SIG-M5 (cell line): ENCODE measurements around the gene CST8.
"Not testable (repeated sequence)": the region's sequence is repeated elsewhere in the genome, so short reads cannot be mapped to it uniquely, and the experiment has no call there.

Experiments used
- DNase-seq: peaks from one replicate; lab custom pipeline; 2025; lab: John Stamatoyannopoulos, UW

The CST8 gene, protein sequence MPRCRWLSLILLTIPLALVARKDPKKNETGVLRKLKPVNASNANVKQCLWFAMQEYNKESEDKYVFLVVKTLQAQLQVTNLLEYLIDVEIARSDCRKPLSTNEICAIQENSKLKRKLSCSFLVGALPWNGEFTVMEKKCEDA

DNA sequence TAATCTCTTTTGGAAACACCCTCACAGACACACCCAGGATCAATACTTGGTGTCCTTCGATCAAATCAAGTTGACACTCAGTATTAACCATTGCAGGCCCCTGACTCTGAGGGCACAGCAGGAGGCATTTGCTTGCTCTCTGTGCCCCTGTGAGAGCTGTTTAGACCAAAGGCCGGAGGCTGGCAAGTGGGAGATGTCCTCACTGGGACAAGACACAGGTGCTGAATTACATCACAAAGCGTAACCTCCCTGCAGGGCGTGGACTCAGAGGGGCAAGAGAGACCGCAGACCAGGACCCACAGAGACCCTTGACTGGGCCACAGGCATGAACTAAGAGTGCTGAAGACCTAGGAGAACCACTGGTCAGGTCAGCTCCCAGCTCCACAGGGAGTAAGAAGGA lies at the start of gene CST8:
Gene CST8 (plus strand): TSS at position 301 of the 400 bp plus-strand sequence. CDS start 551 bp downstream, outside the sequence.
- DNase-seq: no peak

DNA sequence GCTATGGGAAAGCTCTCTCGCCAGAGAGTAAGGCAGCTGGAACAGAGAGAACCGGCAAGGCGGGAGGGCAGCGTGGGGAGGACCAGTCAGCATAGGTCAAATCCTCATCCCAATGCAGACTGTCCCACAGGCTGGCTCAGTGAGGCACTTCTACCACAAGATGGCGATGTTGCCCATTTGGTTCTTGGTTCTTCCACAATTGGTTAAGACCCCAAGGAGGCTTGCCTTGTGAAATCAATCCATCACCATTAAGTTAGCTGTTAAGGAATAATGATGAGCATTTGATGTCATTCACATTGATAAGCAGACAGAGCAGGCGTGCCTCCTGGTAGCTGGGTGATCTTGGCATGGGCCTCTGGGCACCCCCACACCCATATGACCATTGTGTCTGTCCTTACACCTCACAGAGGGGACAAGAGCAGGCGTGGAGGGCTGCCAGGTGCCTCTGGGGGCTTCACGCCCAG lies 49.0 kb upstream of the CST8 start:
- DNase-seq: no peak

DNA sequence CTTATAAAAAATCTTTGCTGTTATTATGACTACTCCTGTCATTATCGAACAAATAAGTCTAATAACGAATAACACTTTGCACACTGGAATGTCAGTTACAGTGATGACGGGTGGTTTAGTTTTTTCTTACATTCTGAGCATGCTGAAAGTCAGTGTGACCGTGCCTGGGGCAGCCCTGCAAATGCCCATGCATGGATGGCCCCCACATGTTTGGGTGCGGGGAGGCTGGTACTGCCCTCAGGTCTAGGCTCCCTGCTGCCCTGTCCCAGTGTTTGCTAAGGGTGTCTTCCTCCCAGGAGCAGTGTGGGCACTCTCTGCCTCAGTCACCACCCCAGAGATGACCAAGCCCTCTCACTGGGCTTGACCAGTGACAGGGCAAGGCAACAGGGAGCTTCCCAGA lies 48.5 kb upstream of the CST8 start:
- DNase-seq: no peak

DNA sequence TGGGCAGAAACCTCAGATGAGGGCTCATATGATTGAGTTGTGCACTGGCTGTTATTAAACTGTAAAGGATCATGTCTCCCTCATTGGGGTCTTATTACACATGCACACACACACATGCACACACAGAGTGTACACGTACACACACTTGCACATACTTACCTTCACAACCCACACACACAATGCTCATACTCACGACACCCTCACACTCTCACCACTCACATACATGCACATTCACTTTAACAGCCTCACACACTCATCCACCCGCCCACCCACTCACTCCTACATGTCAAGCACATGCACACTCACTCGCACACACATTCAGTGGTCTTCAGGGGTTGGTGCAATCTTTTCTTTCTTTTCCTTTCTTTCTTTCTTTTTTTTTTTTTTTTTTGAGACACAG lies 46.1 kb upstream of the CST8 start:
- DNase-seq: no peak

DNA sequence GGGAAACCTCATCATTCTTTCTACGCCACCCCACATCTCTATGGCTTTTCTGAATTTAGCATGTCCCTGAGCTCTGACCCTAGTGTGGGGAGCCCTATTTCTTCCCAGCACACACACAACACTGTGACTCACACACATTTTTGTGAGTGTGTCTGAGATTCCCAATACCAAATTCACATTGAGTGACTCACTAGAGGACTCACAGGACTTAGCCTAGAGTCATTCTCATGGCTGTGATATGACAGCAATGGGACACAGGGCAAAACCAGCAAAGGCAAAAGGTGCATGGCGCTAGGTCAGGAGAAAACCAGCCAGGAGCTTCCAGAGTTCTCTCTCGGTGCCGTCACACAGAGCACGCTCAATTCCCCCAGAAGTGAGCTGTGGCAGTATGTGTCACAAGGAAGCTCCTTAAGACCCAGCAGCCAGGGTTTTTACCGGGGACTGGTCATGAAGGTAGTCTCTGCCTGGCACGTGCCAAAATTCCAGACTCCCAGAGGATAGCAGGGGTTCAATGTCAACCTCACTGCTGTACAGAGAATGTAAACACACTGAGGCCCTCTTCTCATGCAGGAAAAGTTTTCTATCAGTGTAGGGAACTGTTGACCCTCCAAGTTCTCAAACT lies 45.2 kb upstream of the CST8 start:
- DNase-seq: no peak

DNA sequence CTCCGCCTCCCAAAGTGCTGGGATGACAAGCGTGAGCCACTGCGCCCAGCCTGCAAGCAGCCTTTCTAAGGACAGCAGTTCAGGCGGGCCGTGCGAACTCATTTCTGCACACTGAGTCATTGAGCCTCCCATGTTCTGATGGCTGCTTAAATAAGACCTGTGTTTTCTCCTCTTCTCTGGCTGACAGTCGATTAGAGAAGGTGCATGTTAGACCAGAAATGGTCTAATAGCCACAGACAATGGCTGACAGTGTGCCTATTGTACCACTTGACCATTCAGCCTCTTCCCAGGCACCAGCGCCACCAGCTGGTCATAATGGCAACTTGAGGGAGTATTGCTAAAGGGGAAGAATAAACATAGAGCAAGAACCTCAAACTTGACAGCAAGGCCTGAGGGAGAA lies 44.4 kb upstream of the CST8 start:
- DNase-seq: no peak

DNA sequence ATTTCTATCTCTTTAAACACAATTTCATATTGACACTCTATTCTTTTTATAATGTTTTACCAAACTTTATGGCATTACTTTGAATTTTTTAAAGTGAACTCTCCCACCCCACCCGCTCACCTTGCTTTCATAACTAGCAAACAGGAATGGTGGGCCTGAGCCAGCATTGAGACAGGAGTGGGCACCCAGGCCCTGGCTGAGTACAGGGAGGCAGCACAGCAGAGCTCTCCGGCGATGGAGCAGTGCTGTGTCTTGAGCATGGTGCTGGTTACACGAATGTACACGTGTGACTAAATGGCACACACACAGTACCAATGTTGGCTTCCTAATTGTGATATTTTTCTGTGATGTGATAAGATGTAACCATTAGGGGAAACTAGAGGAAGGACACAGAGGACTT lies 42.8 kb upstream of the CST8 start:
- DNase-seq: no peak

DNA sequence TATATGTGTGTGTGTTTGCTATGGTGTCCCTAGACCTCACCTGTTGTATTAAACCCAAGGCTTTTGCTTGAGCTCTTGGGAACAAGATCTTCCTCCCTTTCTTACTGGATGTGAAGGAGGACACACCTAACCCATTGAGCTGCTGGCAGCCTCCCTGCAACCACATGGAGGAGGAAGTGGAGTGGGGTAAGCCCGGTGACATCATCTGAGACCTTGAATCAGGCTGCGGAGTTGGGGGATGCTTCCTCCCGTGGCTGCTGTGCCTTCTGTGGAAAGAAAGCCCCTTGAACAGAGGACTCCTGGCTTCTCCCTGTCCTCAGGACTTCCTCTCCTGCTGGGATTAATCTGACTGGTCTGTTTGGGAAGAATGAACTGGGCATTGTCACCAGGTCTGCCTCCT lies 41.5 kb upstream of the CST8 start:
- DNase-seq: no peak

DNA sequence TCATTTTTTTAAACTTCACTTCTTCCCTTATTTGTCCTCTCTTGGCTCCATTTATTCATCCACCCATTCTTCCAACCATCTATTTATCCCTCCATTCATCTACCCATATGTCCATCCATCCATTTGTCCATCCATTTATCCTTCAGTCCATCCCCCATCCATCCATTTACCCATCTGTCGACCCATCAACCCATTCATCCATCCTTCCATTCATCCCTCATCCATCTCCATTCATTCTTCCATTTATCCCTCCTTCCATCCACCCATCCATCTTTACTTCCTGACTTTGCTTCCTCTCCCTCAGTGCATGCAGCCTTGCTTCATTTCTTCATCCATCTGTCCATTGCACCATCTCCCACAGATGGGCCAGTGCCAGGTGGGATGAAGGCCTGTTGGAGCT lies 40.0 kb upstream of the CST8 start:
- DNase-seq: no peak

DNA sequence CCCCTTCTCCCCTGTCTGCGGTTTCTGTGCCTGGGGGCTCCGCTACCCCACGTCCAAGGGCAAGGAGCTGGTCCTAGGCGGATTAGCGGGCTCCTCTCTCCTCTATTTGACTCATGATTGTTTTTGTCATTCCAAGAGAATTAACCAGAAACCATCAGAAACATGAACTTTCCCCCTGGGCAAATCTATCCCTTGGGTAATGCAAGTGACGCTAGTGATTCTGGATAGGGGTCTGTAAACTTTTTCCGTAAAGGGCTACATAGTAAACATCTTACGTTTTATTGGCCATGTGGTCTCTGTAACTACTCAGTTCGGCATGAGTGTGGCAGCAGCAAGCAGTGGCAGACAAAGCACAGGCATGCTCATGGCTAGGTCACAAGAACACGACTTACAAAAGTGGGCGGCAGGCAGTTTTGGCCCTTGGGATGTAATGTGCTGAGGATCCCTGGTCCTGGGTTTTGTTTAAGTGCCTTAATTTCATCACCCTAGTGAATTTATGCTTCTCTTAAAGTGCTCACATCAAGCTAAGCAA lies 38.9 kb upstream of the CST8 start:
- no peak for DNase-seq

DNA sequence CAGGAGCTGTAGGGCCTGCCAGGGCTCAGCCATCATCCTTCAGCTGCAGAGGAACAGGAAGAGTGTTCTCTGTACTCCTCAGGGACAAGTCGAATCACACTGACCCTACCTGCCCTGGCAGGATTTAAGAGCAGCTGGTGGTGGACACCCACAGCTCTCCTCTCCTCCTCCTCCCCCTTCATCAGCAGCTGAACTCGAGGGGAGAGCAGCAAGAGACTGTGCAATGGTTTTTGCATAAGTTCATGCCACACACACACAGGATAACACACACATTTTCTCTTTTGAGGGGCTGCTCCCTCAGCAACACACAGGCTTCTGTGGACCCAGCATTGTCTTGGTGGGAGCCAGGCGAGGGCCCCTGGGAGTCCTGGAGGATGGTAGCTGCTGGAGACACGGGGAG lies 38.1 kb upstream of the CST8 start, which contains the start of gene CST11:
Gene CST11 (minus strand): TSS at position 101 of the 400 bp plus-strand sequence. CDS start 65 bp downstream, at position 36.
- no peak for DNase-seq

DNA sequence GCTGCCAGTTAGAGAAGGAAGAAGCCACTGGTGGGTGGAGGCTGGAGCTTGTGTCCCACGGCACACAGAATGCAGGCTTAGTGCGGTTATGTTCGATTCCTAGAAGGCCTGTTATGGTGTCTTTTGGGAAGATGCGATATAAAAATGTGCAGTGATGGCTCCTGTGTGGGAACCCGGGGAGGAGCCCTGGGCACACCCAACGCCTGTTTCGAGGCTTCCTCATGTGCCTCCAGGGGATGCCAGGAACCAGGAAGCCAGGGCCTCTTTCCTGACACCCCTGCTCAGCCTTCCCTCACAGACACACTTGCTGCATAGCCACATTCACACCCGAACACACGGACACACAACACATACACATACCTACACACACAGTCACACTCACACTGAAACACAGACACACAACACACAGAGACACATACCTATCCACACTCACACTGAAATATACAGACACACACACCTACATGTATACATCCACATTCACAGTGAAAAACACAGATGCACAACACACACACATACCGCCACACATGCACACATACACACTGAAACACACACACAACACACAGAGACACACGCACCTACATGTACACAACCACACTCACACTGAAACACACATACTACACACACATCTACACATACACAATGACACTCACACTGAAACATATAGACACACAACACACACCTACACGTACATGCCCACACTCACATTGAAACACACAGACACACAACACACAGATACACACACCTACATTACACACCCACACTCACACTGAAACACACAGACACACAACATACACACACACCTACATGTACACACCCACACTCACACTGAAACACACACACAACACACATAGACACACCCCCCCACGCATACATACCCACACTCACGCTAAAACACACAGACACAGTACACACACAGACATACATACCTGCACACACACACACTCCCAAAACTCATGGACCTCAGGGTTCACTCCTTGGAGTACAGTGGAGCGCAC lies 37.1 kb upstream of the CST8 start:
- no peak for DNase-seq

DNA sequence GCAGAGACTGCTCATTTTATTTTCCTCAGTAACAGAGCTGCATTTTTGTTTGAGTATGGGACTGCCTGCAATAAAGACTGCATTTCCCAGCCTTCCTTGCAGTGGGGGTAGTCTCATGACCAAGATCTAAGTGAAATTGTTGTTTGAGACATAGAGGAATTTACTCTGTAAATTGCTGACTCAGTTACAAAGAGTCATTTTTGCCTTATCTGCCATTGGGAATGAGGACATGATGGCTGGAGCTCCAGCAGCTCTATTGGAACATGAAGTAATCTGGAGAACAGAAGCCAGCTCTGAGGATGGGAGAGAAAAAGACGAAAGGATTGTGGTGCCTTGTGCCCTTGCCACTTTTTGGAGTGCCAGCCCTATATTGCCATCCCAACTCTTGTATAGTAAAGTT lies 36.1 kb upstream of the CST8 start:
- DNase-seq: no peak

DNA sequence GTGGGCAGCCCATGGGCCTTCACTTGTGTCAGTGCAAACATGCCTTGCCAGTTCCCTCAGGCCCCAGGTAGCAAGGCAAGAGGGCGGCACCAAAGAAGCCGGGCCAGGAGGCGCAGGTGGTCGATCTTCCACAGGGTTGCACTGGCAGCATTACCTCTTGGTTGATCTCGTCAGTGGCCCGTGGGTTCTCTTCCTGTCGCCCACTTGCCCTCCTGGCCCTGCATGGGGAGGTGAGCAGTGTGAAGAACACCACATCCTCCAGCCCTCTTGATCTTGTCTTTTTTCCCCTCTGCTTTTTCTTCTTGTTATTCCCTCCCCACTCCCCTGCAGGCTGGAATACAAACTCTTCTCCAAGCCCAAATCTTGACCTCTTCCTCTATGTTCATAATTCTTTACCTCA lies 35.3 kb upstream of the CST8 start:
- no peak for DNase-seq

DNA sequence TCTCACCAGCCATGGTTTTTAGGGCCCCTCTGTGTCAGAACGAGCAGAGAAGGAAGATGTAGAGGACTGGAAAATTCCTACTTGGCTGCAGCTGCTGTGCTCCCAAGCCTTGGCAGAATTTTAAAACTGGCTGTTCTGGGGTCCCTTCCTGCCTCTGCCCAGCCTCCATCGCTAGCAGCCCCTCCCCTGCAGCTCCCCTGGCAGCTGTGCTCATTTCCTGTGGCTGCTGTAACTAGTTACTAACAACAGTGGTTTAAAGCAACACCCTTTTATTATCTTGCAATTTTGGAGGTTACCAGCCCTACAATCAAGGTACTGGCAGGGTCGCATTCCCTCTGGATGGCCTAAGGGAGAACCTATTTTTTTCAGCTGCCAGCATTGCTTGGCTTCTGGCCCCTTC lies 34.5 kb upstream of the CST8 start:
- DNase-seq: no peak

DNA sequence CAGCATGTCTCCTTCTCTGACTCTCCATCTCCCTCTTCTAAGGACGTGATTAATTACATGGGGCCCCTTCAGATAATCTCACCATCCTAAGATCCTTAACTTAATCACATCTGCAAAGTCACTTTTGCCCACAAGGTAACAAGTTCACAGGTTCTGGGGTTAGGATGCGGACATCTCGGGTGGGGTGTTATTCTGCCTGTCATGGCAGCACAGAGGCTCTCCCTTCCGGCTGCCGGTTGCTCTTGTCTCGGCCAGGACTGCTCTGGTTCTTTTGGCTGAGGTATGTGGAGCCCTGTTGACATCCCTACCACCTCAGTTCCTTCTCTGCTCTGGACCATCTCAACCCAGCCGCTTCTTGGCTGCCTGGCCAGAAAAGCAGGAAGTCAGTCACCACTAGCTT lies 34.0 kb upstream of the CST8 start:
- DNase-seq: no peak

DNA sequence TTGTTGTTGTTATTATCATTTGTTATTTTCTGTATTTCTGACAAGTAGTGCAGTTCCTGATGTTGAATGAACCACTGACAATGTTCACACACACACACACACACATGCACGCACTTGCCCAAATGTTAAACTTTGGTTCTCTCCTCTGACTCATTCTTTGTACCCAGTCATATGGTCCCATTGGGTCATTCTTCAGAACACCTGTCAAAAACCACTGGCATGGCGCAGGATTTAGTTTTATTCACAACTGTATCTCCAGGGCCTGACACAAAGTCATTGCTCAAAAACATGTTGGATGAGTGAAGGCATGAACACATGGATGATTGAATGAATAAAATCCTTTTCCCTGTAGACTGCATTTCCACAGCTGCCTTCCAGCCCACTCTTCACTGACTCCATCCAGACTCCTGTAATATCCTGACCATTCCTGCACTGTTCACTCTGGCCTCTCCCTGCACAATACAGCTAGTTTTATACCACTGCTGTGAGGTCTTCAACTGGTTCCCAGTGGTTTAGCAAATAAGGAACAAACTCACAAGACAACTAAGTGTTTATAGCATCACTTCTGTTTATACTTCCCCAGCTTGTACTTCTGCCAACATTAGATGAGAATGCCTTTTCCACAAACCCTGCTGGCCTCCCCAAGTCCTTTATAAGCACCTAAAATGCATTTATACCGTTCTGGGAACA lies 31.3 kb upstream of the CST8 start:
- no peak for DNase-seq

DNA sequence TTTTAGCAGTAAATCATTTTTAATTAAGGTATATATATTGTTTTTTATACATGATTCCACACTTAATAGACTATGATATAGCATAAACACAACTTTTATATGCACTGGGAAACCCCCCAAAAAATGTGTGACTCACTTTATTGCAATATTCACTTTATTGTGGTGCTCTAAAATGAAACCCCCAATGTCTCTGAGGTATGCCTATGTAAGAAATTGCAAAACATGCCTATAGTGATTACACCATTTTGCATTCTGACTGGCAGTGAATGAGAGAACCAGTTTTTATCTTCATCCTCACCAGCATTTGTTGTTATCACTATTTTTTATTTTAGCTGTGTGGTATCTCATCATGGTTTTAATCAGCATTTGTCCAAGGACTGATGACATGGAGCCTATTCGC lies 29.7 kb upstream of the CST8 start:
- no peak for DNase-seq

DNA sequence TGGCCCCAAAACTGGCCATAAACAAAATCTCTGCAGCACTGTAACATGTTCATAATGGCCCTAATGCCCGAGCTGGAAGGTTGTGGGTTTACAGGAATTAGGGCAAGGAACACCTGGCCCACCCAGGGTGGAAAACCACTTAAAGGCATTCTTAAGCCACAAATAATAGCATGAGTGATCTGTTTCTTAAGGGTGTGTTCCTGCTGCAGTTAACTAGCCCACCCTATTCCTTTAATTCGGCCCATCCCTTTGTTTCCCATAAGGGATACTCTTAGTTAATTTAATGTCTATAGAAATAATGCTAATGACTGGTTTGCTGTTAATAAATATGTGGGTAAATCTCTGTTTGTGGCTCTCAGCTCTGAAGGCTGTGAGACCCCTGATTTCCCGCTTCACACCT lies 24.0 kb upstream of the CST8 start:
- not testable (repeated sequence) for DNase-seq

DNA sequence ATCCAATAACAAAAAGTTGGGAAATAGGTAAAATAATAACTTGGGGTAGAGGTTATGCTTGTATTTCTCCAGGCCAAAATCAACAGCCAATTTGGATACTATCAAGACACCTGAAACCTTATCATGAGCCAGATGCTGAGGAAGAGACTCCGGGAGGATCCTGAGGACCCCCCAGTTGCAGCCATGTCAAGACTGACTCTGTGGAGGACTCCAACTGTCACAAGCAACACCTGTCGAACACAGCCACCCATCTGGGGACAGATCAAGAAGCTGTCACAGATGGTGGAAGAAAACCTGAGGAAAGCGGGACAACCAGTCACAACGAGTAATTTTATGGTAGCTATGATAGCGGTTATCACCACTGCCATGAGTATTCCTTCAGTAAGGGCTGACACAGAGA lies 18.6 kb upstream of the CST8 start:
- not testable (repeated sequence) for DNase-seq

DNA sequence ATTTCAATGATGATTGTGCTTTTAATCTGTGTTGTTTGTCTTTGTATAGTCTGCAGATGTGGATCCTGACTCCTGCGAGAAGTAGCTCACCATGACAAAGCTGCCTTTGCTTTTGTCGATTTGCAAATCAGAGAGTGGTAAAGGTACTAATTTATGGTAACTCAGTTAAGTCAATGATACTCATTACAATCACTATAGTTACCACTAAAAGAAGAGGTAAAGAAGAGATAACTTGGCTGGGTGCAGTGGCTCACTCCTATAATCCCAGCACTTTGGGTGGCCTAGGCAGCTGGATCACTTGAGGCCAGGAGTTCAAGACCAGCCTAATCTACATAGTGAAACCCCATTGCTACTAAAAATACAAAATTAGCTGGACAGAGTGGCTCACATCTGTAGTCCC lies 17.6 kb upstream of the CST8 start:
- not testable (repeated sequence) for DNase-seq

DNA sequence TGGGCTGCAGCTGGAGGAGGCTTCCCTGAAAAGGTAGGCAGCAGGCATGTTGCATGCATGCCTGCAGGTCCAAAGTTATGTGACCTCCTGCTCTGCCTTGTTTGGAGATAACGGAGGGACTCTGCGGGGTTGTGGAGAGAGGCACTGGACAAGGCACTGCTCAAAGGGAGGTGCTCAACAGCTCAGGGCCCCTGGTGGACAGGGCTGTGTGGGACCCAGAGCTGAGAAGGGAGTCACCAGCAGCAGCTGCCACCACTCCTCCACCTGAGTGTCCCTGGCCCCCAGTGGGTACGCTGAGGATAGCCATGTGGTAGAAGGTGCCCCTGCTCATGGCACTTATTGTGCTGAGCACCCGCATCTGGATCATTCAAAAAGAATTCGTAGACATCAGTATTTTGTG lies 15.5 kb upstream of the CST8 start:
- no peak for DNase-seq
